Thyroid gland (tissue), 4 donors: ENCODE measurements around the gene TAF8. TPM values are rescaled to one million over a fixed set of nuclear protein-coding genes. Genes with fewer than 3 reads are reported as not detected.

Source experiments
- DNase-seq, 2 donors: peaks; one replicate each; pipeline ENCODE4 v3.0.0-alpha.2; 2019
- H3K27ac ChIP-seq, 3 donors: fragments of 200-600 bp; sonication (generic); 1 replicate in 2 of 3; 2 replicates in 1 of 3; pipeline ENCODE4 v1.5.1; 2016 to 2019; ENCODE audit warnings: mild to moderate bottlenecking in 1 of 3, moderate library complexity in 1 of 3
- H3K27me3 ChIP-seq: fragments of 200-600 bp; sonication (generic); one replicate; pipeline ENCODE4 v1.5.1; 2019
- H3K36me3 ChIP-seq, 2 donors: fragments of 200-600 bp; sonication (generic); one replicate each; pipeline ENCODE4 v1.5.1; 2016 to 2019
- H3K4me1 ChIP-seq, 2 donors: fragments of 200-600 bp; sonication (generic); one replicate each; pipeline ENCODE4 v1.5.1; 2017 to 2019
- H3K4me3 ChIP-seq, 3 donors: fragments of 200-600 bp; sonication (generic); replicated peaks in 1 of 3; 1 replicate in 2 of 3; 2 replicates in 1 of 3; pipeline ENCODE4 v1.5.1; 2016; ENCODE audit warnings: mild to moderate bottlenecking in 1 of 3
- H3K9me3 ChIP-seq: fragments of 200-600 bp; sonication (generic); one replicate; pipeline ENCODE4 v1.5.1; 2017
- POLR2A ChIP-seq, 2 donors: fragments of 450-650 bp; IDR thresholded peaks; one replicate each; pipeline ENCODE4 v1.6.1; 2017; ENCODE audit warnings: antibody characterized with exemption in 2 of 2, mild to moderate bottlenecking in 2 of 2, moderate library complexity in 1 of 2
- WGBS, 2 donors: methylation state at CpG; one replicate each; pipeline ENCODE4 v1.1.5; 2017; 5-methylcytosine and 5-hydroxymethylcytosine counted together
- intact Hi-C: fragments of 100-400 bp; cut with DNase I; formaldehyde crosslinking; loops from one replicate; pipeline ENCODE4 v1.15.1; 2023
- total RNA-seq, 4 donors: library from RNA; depleted of rRNA; stranded (reverse); fragments of >200 nt; gene quantifications; one replicate each; pipeline ENCODE4 v1.2.3, GENCODE V29; 2016
- TF ChIP-seq, protein P1 (sequence below), 6 experiments: fragments of 200-600 bp in 3 of 6; fragments of 450-650 bp in 3 of 6; sonication (generic) in 3 of 6; IDR thresholded peaks; one replicate each; pipeline ENCODE4 v1.5.1; 2016 to 2019; ENCODE audit warnings: antibody characterized with exemption in 6 of 6, mild to moderate bottlenecking in 2 of 6, inconsistent platforms in 1 of 6, moderate library complexity in 1 of 6

TAF8 gene
- total RNA-seq, 4 donors from 2014 or later, result 52.0 to 131 (median 72.2) TPM

DNA sequence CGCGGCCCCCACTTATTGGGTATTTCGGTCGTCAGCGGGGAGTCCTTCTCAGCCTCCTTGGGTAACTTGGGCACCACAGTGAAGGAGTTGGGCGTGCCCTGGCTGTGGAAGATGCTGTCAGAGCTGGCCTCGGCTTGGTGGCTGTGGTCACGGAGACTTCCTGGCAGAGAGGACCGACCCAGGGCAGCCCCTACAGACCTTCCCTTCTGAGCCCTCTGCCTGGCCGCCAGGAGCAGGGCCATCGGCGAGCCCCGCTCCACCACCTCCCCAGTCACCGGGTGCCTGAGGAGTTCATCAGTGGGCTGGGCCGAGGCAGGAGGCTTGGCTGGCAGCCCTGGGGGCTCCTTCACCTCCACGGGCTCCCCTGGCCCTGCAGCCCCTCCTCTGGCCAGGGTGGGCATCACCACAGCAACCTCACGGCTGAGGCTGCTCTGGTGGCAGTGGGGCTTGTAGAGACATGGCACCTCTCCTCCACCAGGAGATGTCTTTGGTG, 54.9 kb downstream of the TAF8 start:
- H3K27ac ChIP-seq, result peak overlapping the region in 1 of 3 donors; percentile 86
- H3K4me1 ChIP-seq, result peaks cover 39 to 47% of the 10 kb centered on the region in 2 donors
- intact Hi-C loops, result loop anchor here (10.0 kb wide), 1 partner anchor 60 kb away; no protein-coding TSS in a partner anchor
- 83 to 89% methylated on average over 10 to 15 of the region's 17 CpGs for WGBS, 2 donors
- H3K27me3 ChIP-seq, result no peaks in the 10 kb centered on the region
- TF ChIP-seq, protein P1, sequence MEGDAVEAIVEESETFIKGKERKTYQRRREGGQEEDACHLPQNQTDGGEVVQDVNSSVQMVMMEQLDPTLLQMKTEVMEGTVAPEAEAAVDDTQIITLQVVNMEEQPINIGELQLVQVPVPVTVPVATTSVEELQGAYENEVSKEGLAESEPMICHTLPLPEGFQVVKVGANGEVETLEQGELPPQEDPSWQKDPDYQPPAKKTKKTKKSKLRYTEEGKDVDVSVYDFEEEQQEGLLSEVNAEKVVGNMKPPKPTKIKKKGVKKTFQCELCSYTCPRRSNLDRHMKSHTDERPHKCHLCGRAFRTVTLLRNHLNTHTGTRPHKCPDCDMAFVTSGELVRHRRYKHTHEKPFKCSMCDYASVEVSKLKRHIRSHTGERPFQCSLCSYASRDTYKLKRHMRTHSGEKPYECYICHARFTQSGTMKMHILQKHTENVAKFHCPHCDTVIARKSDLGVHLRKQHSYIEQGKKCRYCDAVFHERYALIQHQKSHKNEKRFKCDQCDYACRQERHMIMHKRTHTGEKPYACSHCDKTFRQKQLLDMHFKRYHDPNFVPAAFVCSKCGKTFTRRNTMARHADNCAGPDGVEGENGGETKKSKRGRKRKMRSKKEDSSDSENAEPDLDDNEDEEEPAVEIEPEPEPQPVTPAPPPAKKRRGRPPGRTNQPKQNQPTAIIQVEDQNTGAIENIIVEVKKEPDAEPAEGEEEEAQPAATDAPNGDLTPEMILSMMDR (IDR thresholded peaks at IDR 0.05), result no peak
- TF ChIP-seq POLR2A (IDR thresholded peaks at IDR 0.05), result no peak
- DNase-seq, result no peak
- no peaks in the 10 kb centered on the region for H3K9me3 ChIP-seq
- H3K36me3 ChIP-seq, result no peaks in the 10 kb centered on the region
- H3K4me3 ChIP-seq, result no peak overlapping the region

DNA sequence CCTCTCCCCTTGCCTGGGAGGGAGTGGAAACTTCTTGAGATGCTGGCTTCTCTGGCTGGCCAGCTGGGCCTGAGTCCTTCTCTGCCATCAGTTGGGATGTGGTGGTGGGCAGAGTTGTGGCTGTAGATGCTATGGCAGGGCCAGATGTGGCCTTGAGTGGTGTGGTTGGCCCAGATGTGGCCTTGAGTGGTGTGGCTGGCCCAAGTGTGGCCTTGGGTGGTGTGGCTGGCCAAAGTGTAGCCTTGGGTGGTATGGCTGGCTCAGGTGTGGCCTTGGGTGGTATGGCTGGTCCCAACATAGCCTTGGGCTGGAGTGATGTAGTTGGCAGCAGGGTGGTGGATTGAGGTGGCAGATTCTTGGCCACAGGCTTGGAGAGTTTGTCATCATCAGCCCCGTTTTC, 55.4 kb downstream of the TAF8 start:
- Histone ChIP-seq H3K36me3 (no peaks in the 10 kb centered on the region), H3K27ac (peak overlapping the region in 1 of 3 donors; percentile 56), H3K4me1 (peaks cover 39 to 42% of the 10 kb centered on the region in 2 donors), H3K4me3 (no peak overlapping the region), H3K9me3 (no peaks in the 10 kb centered on the region), H3K27me3 (no peaks in the 10 kb centered on the region)
- DNase-seq, result no peak
- TF ChIP-seq POLR2A (IDR thresholded peaks at IDR 0.05), result no peak
- TF ChIP-seq, protein P1 (IDR thresholded peaks at IDR 0.05), result no peak
- intact Hi-C loops, result loop anchor here (10.0 kb wide), 1 partner anchor 59 kb away; no protein-coding TSS in a partner anchor
- 83 to 90% methylated on average over 1 of the region's 1 CpG for WGBS, 2 donors

DNA sequence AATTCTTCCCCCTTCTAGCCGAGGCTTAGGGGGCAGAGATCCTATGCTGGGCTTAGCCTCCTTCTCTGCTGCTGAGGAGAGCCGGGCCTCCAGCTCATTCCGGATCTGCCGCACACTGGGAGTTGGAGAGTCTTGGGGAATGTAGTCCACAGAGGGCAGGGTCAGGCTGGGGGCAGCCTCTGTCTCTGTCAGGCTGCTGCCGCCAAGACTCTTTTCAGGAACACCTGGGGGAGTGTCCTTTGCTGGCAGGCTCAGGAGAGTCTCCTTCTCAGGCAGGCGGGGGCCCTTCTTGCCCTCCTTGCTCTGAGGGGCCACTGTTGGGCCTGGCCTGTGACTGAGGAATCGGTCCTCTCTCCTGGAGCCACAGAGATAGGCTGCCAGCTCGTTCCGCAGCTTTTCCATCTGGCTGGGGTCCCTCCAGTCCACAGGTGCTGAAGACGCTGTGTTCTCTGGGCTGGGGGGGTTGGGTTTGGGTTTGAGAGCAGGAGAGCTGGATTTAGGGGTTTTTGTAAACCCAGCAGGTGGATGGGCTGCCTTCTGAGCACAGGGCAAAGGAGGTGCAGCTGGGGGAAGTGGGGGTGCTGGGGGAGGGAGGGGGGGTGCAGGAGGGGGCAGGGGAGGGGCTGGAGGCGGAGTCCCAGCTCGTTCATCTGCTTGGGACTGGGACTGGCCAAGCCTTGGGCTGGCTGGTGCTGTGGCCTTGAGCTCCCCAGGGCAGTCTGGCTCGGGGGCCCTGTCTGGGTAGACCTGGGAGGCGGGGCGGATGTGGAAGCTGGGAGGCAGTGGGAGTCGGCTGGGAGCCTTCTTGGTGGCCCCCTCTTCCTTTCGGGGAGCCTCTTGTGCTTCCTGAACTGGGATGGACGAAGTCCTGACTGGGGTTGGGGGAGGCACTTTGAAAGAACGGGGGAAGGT, 56.0 kb downstream of the TAF8 start:
- Histone ChIP-seq H3K4me3 (no peak overlapping the region), H3K27ac (peak overlapping the region in 1 of 3 donors; percentile 56), H3K9me3 (no peaks in the 10 kb centered on the region), H3K36me3 (no peaks in the 10 kb centered on the region), H3K27me3 (no peaks in the 10 kb centered on the region), H3K4me1 (peaks cover 34 to 35% of the 10 kb centered on the region in 2 donors)
- peak; percentile 59 to 62 for DNase-seq
- intact Hi-C loops, result loop anchor here (10.0 kb wide), 1 partner anchor 58 kb away; no protein-coding TSS in a partner anchor
- 72 to 75% methylated on average over 12 to 19 of the region's 19 CpGs for WGBS, 2 donors
- TF ChIP-seq, protein P1 (IDR thresholded peaks at IDR 0.05), result no peak
- TF ChIP-seq POLR2A (IDR thresholded peaks at IDR 0.05), result no peak

DNA sequence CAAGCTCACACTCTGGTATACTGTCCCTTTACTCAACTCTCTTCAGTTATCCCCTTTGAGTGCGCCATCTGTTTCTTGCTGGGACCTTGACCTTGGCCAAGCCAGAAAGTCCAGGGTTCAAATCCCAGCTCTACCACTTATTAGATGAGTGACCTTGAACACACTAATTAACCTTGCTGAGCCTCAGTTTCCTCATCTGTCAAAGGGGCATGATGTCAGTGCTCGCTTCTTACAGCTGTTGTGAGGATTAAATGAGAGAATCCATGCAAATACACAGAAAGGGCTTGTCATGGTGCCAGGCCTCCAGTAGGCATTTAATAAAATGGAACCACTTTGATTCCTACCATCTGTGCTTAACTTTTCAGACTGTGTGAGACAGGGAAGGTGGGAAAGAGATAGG, 57.7 kb downstream of the TAF8 start:
- intact Hi-C loops, result loop anchor here (10.0 kb wide), 1 partner anchor 57 kb away; no protein-coding TSS in a partner anchor
- WGBS, 2 donors, result 97% methylated on average over 2 of the region's 2 CpGs
- Histone ChIP-seq H3K9me3 (no peaks in the 10 kb centered on the region), H3K27me3 (no peaks in the 10 kb centered on the region), H3K36me3 (no peaks in the 10 kb centered on the region), H3K4me1 (peaks cover 18 to 21% of the 10 kb centered on the region in 2 donors), H3K4me3 (no peak overlapping the region), H3K27ac (no peak overlapping the region)
- TF ChIP-seq POLR2A (IDR thresholded peaks at IDR 0.05), result no peak
- TF ChIP-seq, protein P1 (IDR thresholded peaks at IDR 0.05), result no peak
- no peak for DNase-seq

DNA sequence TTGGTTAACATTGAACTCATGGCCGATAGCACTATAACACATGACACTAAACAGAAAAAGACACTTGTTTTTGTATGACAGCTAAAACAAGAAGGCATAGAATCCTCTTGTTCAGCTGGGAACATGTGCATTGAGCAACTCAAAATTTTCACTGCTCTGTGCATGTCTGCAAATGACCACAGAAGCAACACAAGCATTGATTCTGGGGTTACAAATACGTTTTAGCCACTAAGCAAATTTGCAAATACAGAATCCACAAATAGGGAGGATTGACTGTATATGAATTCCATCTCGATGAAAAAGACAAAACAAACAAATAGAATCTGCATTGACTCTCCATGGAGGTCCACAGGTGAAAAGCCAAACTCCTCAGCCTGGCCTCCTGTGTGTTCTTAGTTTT, 60.4 kb downstream of the TAF8 start:
- Histone ChIP-seq H3K27ac (no peak overlapping the region), H3K9me3 (no peaks in the 10 kb centered on the region), H3K4me1 (peaks cover 7 to 12% of the 10 kb centered on the region in 2 donors), H3K36me3 (no peaks in the 10 kb centered on the region), H3K27me3 (no peaks in the 10 kb centered on the region), H3K4me3 (no peak overlapping the region)
- 68 to 94% methylated on average over 3 of the region's 3 CpGs for WGBS, 2 donors
- intact Hi-C loops, result no loop called here
- TF ChIP-seq, protein P1 (IDR thresholded peaks at IDR 0.05), result no peak
- no peak for TF ChIP-seq POLR2A (IDR thresholded peaks at IDR 0.05)
- DNase-seq, result no peak
